Raji (cell line): ENCODE data around the gene SNAPC2.
A peak's percentile ranks its signal among the peaks of the same experiment; 100 is the strongest.

Source experiments
- POLR2A ChIP-seq: IDR thresholded peaks from 2 replicates; pipeline ENCODE4 v1.6.1; 2011; ENCODE audit warnings: low read depth, low read length, control low read depth; ENCODE audit not compliant: insufficient read depth

The SNAPC2 gene

GRCh38 chr19:7902796-7903243 is 17.3 kb upstream of the SNAPC2 start:
- no peak for TF ChIP-seq POLR2A

GRCh38 chr19:7903244-7904073 is 16.7 kb upstream of the SNAPC2 start, which contains the start of gene MAP2K7:
TSS of gene MAP2K7 (plus strand) at chr19:7903877. CDS start at chr19:7903945, 68 bp downstream.
- TF ChIP-seq POLR2A, result peak; percentile 99

- no peak for TF ChIP-seq POLR2A
Observed at GRCh38 chr19:7904074-7905020, 15.8 kb upstream of the SNAPC2 start.

GRCh38 chr19:7905268-7905667 is 14.9 kb upstream of the SNAPC2 start:
- no peak for TF ChIP-seq POLR2A

DNA sequence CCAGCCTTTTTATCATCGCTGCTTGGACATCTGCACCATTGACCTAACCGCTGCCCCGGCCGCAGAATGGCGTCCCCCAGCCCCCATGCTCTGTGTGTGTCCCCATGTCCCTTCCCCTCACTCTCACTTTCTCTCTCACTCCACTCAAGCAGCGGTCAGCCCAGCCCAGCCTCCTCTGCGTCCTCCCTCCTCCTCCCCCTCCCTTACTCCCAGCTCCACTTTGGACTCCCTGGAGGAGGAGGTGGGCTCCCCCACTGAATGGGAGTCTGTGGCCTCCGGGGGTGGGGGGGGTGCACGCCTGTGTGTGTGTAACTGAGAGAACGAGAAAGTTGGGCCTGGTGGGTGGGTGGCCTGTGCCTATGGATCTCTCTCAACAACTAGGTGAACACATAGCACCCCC is 14.3 kb upstream of the SNAPC2 start:
- no peak for TF ChIP-seq POLR2A

DNA sequence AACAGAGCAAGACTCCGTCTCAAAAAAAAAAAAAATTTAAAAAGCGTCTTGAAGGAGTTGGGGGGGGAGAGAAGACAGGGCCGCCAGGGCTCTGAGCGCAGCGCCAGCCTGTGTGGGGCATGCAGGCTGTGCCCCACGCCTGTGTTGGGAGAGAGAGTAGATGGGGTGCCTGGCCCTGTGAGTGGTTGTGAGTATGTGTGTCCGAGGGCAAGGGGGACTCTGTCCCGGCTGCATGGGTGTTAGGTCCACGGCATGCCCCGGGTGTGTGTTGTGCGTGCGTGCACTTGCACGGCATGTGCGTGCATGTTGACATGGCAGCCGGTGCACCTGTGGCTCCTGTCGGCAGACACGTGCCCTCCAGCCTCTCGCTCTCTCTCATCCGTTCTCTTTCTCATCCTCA is 13.0 kb upstream of the SNAPC2 start:
- no peak for TF ChIP-seq POLR2A

DNA sequence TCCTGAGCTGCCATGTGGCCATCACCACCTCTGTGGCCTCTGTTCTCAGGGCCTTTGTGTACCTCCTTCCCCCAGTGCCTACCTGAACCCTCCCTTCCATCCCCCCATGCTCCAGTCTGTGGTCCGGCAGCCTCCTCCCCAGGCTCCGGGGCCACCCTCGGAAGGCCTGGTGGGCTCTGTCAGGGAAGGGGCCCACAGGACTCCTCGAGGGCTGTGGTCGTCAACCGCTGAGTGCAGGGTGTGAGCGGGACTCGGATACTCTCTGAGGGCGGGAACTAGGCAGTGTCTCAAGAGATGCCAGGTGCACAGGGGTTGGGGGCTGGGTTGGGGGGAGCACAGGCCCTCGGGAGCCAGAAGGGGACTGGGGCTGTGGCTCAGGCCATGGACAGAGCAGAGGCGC is 12.6 kb upstream of the SNAPC2 start:
- no peak for TF ChIP-seq POLR2A

- TF ChIP-seq POLR2A, result no peak
Observed at GRCh38 chr19:7908078-7908699, 11.9 kb upstream of the SNAPC2 start.

DNA sequence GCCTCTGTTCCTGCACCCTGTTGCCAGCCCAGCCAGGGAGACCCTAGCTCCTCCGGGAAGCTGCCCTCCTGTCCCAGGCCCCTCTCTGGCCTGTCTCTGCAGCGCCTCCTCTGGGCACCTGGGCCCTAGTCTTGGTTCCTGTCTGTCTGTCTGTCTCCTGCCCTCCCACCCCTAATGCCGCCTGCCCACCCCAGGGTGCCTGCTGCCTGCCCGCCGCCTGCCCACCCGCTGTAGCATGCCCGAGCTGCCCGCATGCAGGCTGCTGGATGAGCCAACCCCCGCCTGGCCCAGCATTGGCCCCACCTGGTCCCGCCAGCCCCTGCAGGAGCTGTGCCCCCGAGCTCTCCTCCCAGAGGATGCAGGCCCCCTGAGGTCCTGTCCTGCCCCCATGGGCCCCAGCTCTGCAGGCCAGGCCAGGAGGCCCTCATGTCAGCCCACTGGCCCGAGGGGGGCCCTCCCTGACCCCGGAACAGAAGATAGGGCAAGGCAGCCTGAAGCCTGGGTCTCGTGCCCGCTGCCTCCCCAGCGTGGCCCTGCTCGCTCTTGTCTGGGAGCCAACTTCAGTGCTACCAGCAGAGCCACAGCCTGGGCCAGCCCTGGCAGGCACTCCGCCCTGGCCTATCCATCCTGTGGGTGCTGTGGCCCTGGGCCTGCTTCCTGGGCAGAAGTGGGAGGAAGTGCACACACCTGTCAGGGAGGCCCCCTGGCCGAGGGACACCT is 11.2 kb upstream of the SNAPC2 start:
- TF ChIP-seq POLR2A, result no peak

GRCh38 chr19:7909471-7910067 is 10.6 kb upstream of the SNAPC2 start:
- no peak for TF ChIP-seq POLR2A

DNA sequence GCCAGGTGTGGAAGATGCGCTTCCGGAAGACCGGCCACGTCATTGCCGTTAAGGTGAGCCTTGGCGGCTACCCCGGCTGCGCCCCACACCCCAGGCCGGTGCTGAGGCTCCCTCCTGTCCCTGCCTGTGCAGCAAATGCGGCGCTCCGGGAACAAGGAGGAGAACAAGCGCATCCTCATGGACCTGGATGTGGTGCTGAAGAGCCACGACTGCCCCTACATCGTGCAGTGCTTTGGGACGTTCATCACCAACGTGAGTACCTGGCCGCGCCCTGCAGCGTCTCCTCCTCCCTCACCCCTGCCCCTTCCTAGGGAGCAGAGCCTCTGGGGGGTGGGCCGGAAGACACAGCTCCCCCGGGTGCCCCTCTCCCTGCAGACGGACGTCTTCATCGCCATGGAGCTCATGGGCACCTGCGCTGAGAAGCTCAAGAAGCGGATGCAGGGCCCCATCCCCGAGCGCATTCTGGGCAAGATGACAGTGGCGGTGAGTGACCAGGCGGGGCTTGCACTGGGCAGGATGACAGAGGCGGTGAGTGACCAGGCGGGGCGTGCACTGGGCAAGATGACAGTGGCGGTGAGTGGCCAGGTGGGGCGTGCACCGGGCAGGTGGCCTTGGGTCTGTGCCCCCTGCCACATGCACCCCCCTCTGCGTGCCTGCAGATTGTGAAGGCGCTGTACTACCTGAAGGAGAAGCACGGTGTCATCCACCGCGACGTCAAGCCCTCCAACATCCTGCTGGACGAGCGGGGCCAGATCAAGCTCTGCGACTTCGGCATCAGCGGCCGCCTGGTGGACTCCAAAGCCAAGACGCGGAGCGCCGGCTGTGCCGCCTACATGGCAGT is 9.6 kb upstream of the SNAPC2 start:
- no peak for TF ChIP-seq POLR2A

- TF ChIP-seq POLR2A, result no peak
Observed at GRCh38 chr19:7911508-7912143, 8.5 kb upstream of the SNAPC2 start.

GRCh38 chr19:7912144-7912696 is 7.9 kb upstream of the SNAPC2 start:
- no peak for TF ChIP-seq POLR2A
